PC-9 (cell line): ENCODE results near the gene UBXN2A. TPM values are rescaled to one million over a fixed set of nuclear protein-coding genes. Genes with fewer than 3 reads are reported as not detected.

Experiments used
- BruUV-seq: library from RNA; stranded (reverse); fragments of 400-500 nt; replicated peaks from 2 replicates; lab custom pipeline; 2021; lab: Mats Ljungman, UMichigan
- CTCF ChIA-PET: fragments of 300-600 bp; sonication (Branson Sonifier 250); formaldehyde crosslinking; loops from one replicate; lab custom pipeline; 2022; ENCODE audit warnings: antibody characterized with exemption; lab: Charles Lee
- POLR2A ChIA-PET: fragments of 300-600 bp; sonication (Branson Sonifier 250); formaldehyde crosslinking; loops from one replicate; lab custom pipeline; 2022; ENCODE audit warnings: antibody characterized with exemption; ENCODE audit not compliant: unreplicated experiment; lab: Charles Lee
- DNase-seq, 2 experiments: peaks; one replicate each; pipeline versions ENCODE4 v3.0.0 to v3.0.0-alpha.2; 2015 to 2022; ENCODE audit warnings: mixed read lengths in 1 of 2
- H2AFZ ChIP-seq: fragments of 200-600 bp; sonication (generic); 2 replicates; pipeline ENCODE4 v1.8.1; 2017; ENCODE audit warnings: antibody characterized with exemption
- H3F3A ChIP-seq: fragments of 200-600 bp; sonication (generic); 2 replicates; pipeline ENCODE4 v1.8.1; 2017; ENCODE audit warnings: antibody characterized with exemption, mild to moderate bottlenecking, low read depth; ENCODE audit not compliant: insufficient read depth
- H3K27ac ChIP-seq: fragments of 200-600 bp; sonication (generic); 2 replicates; pipeline ENCODE4 v1.6.1; 2016; ENCODE audit warnings: mixed run types
- H3K27me3 ChIP-seq: fragments of 200-600 bp; sonication (generic); 2 replicates; pipeline ENCODE4 v1.6.1; 2016; ENCODE audit warnings: low read depth, mixed run types; ENCODE audit not compliant: insufficient read depth
- H3K36me3 ChIP-seq: fragments of 200-600 bp; sonication (generic); 2 replicates; pipeline ENCODE4 v1.6.1; 2016; ENCODE audit warnings: low read depth, mixed run types
- H3K4me1 ChIP-seq: fragments of 200-600 bp; sonication (generic); replicated peaks from 2 replicates; pipeline ENCODE4 v1.6.1; 2016; ENCODE audit warnings: mixed run types; ENCODE audit not compliant: insufficient read depth
- H3K4me2 ChIP-seq: fragments of 200-600 bp; sonication (generic); 2 replicates; pipeline ENCODE4 v1.6.1; 2017; ENCODE audit warnings: mixed run types
- H3K4me3 ChIP-seq: fragments of 200-600 bp; sonication (generic); 2 replicates; pipeline ENCODE4 v1.6.1; 2016; ENCODE audit warnings: mixed run types
- H3K79me2 ChIP-seq: fragments of 200-600 bp; sonication (generic); 2 replicates; pipeline ENCODE4 v1.6.1; 2017; ENCODE audit warnings: low read depth, mixed run types
- H3K9me2 ChIP-seq: fragments of 200-600 bp; sonication (generic); 2 replicates; pipeline ENCODE4 v1.8.1; 2017; ENCODE audit warnings: mild to moderate bottlenecking; ENCODE audit not compliant: insufficient read depth
- H3K9me3 ChIP-seq: fragments of 200-600 bp; sonication (generic); 2 replicates; pipeline ENCODE4 v1.8.1; 2016; ENCODE audit warnings: low read depth; ENCODE audit not compliant: insufficient read depth
- H4K20me1 ChIP-seq: fragments of 200-600 bp; sonication (generic); 2 replicates; pipeline ENCODE4 v1.8.1; 2017; ENCODE audit not compliant: insufficient read depth
- EZH2 ChIP-seq: fragments of 200-600 bp; sonication (generic); IDR thresholded peaks from 2 replicates; pipeline ENCODE4 v1.8.0; 2017; ENCODE audit warnings: antibody characterized with exemption, low read depth
- intact Hi-C: fragments of 100-400 bp; cut with micrococcal nuclease; formaldehyde crosslinking; loops from one replicate; pipeline ENCODE4 v1.10.0; 2022; ENCODE audit not compliant: unreplicated experiment
- total RNA-seq: library from RNA; stranded (reverse); gene quantifications from 2 replicates; pipeline ENCODE4 v1.2.3, GENCODE V29; 2021
- TF ChIP-seq, protein P1 (sequence below): fragments of 200-600 bp; sonication (generic); conservative IDR thresholded peaks from 2 replicates; pipeline ENCODE4 v1.6.1; 2017; ENCODE audit warnings: mixed run types, antibody characterized with exemption, mild to moderate bottlenecking, moderate library complexity

The UBXN2A gene
- total RNA-seq, 1 experiment from 2014 or later = 16.9 TPM

DNA sequence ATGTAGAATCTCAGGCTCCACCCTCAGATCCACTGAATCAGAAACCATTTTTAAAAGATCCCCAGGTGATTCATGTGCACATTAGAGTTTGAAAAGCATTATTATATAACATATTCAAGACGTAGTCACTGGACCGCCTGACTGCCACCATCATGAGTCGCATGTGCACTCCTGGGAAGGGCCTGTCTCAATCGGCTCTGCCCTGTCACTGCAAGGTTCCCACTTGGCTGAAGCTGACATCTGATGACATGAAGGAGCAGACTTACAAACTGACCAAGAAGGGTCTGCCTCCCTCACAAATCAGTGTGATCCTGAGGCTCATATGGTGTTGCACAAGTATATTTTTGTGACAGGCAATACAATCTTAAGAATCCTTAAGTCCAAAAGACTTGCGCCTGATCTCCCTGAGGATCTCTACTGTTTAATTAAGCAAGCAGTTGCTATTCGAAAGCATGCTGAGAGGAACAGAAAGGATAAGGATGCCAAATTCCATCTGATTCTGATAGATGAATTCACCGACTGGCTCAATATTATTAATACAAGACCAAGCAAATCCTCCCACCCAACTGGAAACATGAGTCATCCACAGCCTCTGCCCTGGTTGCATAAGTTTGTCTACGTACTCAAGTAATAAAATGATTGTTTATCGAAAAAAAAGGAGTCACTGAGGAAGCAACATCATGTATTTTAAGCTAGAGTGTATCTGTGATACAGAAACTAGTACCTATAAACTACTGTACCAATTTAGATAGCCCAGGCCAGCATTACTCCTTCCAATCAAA lies 39.5 kb upstream of the UBXN2A start:
- peak overlapping the region; percentile 93 for H3K27ac ChIP-seq
- H3K79me2 ChIP-seq = peaks cover 73% of the 10 kb centered on the region
- no peaks in the 10 kb centered on the region for H4K20me1 ChIP-seq
- H3K9me2 ChIP-seq = peaks cover 5% of the 10 kb centered on the region; the same call in 1 of the 2 replicates
- peak overlapping the region; percentile 46; the same call in 1 of the 2 replicates for H3K4me3 ChIP-seq
- POLR2A ChIA-PET = interaction anchor here (0.7 to 0.9 kb wide), 2 partner anchors 26 to 152 kb away, joined by 7 to 9 read pairs; partner anchors contain the start of gene ATAD2B
- H3K4me2 ChIP-seq = peak overlapping the region; percentile 79
- peak; percentile 20 to 89 for DNase-seq
- no peak for TF ChIP-seq EZH2
- TF ChIP-seq, protein P1, sequence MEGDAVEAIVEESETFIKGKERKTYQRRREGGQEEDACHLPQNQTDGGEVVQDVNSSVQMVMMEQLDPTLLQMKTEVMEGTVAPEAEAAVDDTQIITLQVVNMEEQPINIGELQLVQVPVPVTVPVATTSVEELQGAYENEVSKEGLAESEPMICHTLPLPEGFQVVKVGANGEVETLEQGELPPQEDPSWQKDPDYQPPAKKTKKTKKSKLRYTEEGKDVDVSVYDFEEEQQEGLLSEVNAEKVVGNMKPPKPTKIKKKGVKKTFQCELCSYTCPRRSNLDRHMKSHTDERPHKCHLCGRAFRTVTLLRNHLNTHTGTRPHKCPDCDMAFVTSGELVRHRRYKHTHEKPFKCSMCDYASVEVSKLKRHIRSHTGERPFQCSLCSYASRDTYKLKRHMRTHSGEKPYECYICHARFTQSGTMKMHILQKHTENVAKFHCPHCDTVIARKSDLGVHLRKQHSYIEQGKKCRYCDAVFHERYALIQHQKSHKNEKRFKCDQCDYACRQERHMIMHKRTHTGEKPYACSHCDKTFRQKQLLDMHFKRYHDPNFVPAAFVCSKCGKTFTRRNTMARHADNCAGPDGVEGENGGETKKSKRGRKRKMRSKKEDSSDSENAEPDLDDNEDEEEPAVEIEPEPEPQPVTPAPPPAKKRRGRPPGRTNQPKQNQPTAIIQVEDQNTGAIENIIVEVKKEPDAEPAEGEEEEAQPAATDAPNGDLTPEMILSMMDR = no peak
- intact Hi-C loops = loop anchor here (5.0 kb wide), 1 partner anchor 518 kb away; no protein-coding TSS in a partner anchor
- H3K27me3 ChIP-seq = no peaks in the 10 kb centered on the region
- no peaks in the 10 kb centered on the region for H3K36me3 ChIP-seq
- no TSS peak for BruUV-seq
- peaks cover 60% of the 10 kb centered on the region for H3K4me1 ChIP-seq
- CTCF ChIA-PET = no interaction called here
- H3K9me3 ChIP-seq = no peaks in the 10 kb centered on the region
- H2AFZ ChIP-seq = peak overlapping the region; percentile 70
- H3F3A ChIP-seq = peaks cover 50% of the 10 kb centered on the region

DNA sequence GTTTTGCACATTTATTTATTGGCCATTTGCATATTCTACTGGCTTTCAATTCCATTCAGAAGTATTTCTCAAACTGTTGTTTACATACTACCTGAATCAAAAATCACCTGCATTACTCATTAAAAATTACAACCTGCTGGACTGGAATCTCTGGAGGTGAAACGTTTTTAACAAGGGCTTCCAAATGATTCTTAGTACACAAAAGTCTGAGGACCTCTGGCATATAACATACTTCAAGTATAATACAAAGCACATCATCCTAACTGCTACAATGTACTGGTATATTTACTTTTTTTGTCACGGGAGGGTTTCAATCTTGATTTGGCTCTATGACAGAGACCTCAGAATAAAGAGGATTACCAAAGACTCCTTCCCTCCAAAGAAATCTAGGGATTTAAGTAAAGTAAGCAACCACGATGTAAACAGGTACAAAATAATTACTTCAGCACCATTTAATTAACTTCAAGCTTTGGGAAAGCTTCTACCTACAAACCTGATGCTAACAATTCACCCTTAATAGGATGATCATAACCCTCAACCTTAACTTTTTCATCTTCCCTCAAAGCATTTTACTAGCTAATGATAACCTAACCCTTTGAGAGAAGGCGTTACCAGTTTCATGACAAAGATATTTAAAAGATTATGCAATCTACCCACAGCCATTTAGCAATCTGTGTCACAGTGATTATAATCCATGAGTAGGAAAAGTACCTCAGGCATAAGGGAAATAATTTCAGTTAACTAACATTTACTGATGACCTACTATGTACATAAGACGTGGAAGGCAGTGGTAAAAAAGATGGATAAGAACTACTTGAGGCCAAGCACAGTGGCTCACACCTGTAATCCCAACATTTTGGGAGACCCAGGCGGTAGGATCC lies 38.1 kb upstream of the UBXN2A start:
- no peaks in the 10 kb centered on the region for H3K27me3 ChIP-seq
- peaks cover 72% of the 10 kb centered on the region for H3K79me2 ChIP-seq
- POLR2A ChIA-PET = interaction anchor here (0.7 kb wide), 1 partner anchor 150 kb away, joined by 7 read pairs; no protein-coding TSS in a partner anchor
- peak overlapping the region; percentile 93 for H3K27ac ChIP-seq
- H2AFZ ChIP-seq = no peak overlapping the region
- no peaks in the 10 kb centered on the region for H3K36me3 ChIP-seq
- no TSS peak for BruUV-seq
- H3K4me3 ChIP-seq = peak overlapping the region; percentile 46
- peak in 1 of 2 experiments; percentile 94 for DNase-seq
- H3K9me3 ChIP-seq = no peaks in the 10 kb centered on the region
- peak overlapping the region; percentile 79 for H3K4me2 ChIP-seq
- peaks cover 60% of the 10 kb centered on the region for H3K4me1 ChIP-seq
- no peaks in the 10 kb centered on the region for H4K20me1 ChIP-seq
- CTCF ChIA-PET = no interaction called here
- intact Hi-C loops = loop anchor here (5.0 kb wide), 1 partner anchor 520 kb away; no protein-coding TSS in a partner anchor
- no peaks in the 10 kb centered on the region for H3K9me2 ChIP-seq
- TF ChIP-seq, protein P1 = no peak
- TF ChIP-seq EZH2 = no peak
- peaks cover 50% of the 10 kb centered on the region for H3F3A ChIP-seq

DNA sequence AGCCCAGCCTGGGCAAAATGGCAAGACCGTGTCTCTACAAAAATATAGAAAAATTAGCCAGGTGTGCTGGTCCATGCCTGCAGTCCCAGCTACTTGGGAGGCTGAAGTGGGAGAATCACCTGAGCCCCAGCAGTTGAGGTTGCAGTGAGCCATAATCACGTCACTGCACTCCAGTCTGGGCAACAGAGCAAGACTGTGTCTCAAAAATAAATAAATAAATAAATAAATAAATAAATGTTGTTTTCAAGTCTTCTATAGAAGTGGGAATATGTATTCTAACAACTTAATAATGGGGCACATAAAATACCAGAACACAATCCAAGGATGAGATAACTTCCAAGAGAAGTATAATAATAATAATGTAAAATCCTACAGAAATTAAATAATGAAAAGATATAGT lies 37.2 kb upstream of the UBXN2A start:
- ChIA-PET POLR2A (no interaction called here), CTCF (no interaction called here)
- Histone ChIP-seq H3K27me3 (no peaks in the 10 kb centered on the region), H3K36me3 (no peaks in the 10 kb centered on the region), H3K27ac (peak overlapping the region; percentile 93), H2AFZ (no peak overlapping the region), H4K20me1 (no peaks in the 10 kb centered on the region), H3K4me3 (no peak overlapping the region), H3K9me2 (no peaks in the 10 kb centered on the region), H3F3A (peaks cover 50% of the 10 kb centered on the region), H3K79me2 (peaks cover 64% of the 10 kb centered on the region), H3K9me3 (no peaks in the 10 kb centered on the region), H3K4me2 (peak overlapping the region; percentile 79), H3K4me1 (peaks cover 60% of the 10 kb centered on the region)
- intact Hi-C loops = loop anchor here (5.0 kb wide), 1 partner anchor 521 kb away; no protein-coding TSS in a partner anchor
- no TSS peak for BruUV-seq
- no peak for TF ChIP-seq EZH2
- TF ChIP-seq, protein P1 = no peak
- DNase-seq = no peak
